GM12873 (cell line): ENCODE results near the gene KCNJ11.

Experiments used
- CTCF ChIP-seq: IDR thresholded peaks from 2 replicates; pipeline ENCODE4 v1.5.1; 2012; ENCODE audit warnings: low read depth, mild to moderate bottlenecking, moderate library complexity, low read length, control low read depth; ENCODE audit not compliant: insufficient read depth; ENCODE audit errors: missing control alignments

KCNJ11 gene

GRCh38 chr11:17407575-17407974, 19.1 kb upstream of the KCNJ11 start:
- no peak for TF ChIP-seq CTCF

- no peak for TF ChIP-seq CTCF
Measured at GRCh38 chr11:17406818-17407149, 18.3 kb upstream of the KCNJ11 start.

- no peak for TF ChIP-seq CTCF
Measured at GRCh38 chr11:17406082-17406817, 17.8 kb upstream of the KCNJ11 start.

GRCh38 chr11:17405232-17406005, 17.0 kb upstream of the KCNJ11 start:
- peak; percentile 17 for TF ChIP-seq CTCF

- no peak for TF ChIP-seq CTCF
Measured at GRCh38 chr11:17403980-17404759, 15.7 kb upstream of the KCNJ11 start.

- no peak for TF ChIP-seq CTCF
Measured at GRCh38 chr11:17402486-17402885, 14.0 kb upstream of the KCNJ11 start.

GRCh38 chr11:17401841-17402240, 13.4 kb upstream of the KCNJ11 start:
- TF ChIP-seq CTCF, result no peak
